Hepatocyte (in vitro differentiated cells): Measurements from ENCODE around the gene TAF11L13. TPM values are rescaled to one million over a fixed set of nuclear protein-coding genes. Genes with fewer than 3 reads are reported as not detected.
"Not testable (repeated sequence)": the region's sequence is repeated elsewhere in the genome, so short reads cannot be mapped to it uniquely, and the experiment has no call there.

Experiments used
- DNase-seq: peaks from one replicate; pipeline ENCODE4 v3.0.0-alpha.2; 2016; ENCODE audit warnings: low spot score
- H2AFZ ChIP-seq: fragments of 200-600 bp; sonication (generic); 2 replicates; pipeline ENCODE4 v1.6.0; 2016; ENCODE audit warnings: antibody characterized with exemption, mild to moderate bottlenecking
- H3K27ac ChIP-seq: fragments of 200-600 bp; sonication (generic); 2 replicates; pipeline ENCODE4 v1.5.1; 2016; ENCODE audit warnings: mild to moderate bottlenecking
- H3K27me3 ChIP-seq: fragments of 200-600 bp; sonication (generic); 2 replicates; pipeline ENCODE4 v1.6.1; 2016
- H3K36me3 ChIP-seq: fragments of 200-600 bp; sonication (generic); replicated peaks from 2 replicates; pipeline ENCODE4 v1.5.1; 2016; ENCODE audit warnings: low read depth; ENCODE audit not compliant: insufficient read depth
- H3K4me1 ChIP-seq: fragments of 200-600 bp; sonication (generic); 2 replicates; pipeline ENCODE4 v1.5.1; 2016; ENCODE audit warnings: mild to moderate bottlenecking, moderate library complexity; ENCODE audit not compliant: insufficient read depth
- H3K4me2 ChIP-seq: fragments of 200-600 bp; sonication (generic); 2 replicates; pipeline ENCODE4 v1.6.0; 2016
- H3K4me3 ChIP-seq: fragments of 200-600 bp; sonication (generic); 2 replicates; pipeline ENCODE4 v1.5.1; 2016; ENCODE audit warnings: mild to moderate bottlenecking
- H3K79me2 ChIP-seq: fragments of 200-600 bp; sonication (generic); 2 replicates; pipeline ENCODE4 v1.6.0; 2017; ENCODE audit warnings: mild to moderate bottlenecking
- H3K9me2 ChIP-seq: fragments of 200-600 bp; sonication (generic); replicated peaks from 2 replicates; pipeline ENCODE4 v1.6.0; 2017; ENCODE audit warnings: mild to moderate bottlenecking; ENCODE audit not compliant: insufficient read depth
- H3K9me3 ChIP-seq: fragments of 200-600 bp; sonication (generic); 2 replicates; pipeline ENCODE4 v1.5.1; 2016; ENCODE audit warnings: low read depth, mild to moderate bottlenecking
- H4K20me1 ChIP-seq: fragments of 200-600 bp; sonication (generic); 2 replicates; pipeline ENCODE4 v1.6.0; 2016; ENCODE audit warnings: mild to moderate bottlenecking; ENCODE audit not compliant: insufficient read depth, poor library complexity, severe bottlenecking
- WGBS: methylation state at CpG from one replicate; pipeline ENCODE4 v1.1.6; 2016; ENCODE audit warnings: low lambda C conversion rate; ENCODE audit errors: missing lambda C conversion rate; 5-methylcytosine and 5-hydroxymethylcytosine counted together
- polyA plus RNA-seq: library from polyadenylated mRNA; unstranded; fragments of >200 nt; fragmentation: Nextera tagmentation; extraction: Ambion mirVana; gene quantifications from 2 replicates; pipeline ENCODE4 v1.2.1, GENCODE V29; 2016
- total RNA-seq: library from RNA; depleted of rRNA; stranded (reverse); fragments of >200 nt; gene quantifications from 2 replicates; pipeline ENCODE4 v1.2.3, GENCODE V29; 2014

Gene TAF11L13
- not detected in 2 replicates for total RNA-seq
- polyA plus RNA-seq, result not detected in 2 replicates

DNA sequence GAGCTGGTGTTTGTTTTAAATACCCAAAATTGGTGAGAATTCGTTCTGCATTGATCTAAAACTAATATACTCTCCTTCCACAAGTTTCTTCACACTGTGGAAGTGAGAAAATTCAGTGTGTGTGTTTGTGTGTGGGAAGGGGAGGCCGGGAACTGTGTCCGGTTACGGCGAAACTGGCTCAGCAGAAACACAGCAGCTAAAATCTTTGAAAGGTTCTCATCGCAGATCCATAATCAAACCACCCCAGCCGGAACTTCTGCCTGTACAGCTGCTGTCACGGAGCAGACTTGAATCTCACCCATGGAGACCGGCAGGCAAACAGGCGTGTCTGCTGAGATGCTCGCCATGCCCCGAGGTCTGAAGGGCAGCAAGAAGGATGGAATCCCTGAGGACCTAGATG lies at the start of gene TAF11L13:
Gene TAF11L13, plus strand, starts transcription at position 301 of the 400 bp plus-strand sequence.
- not testable (repeated sequence) for H4K20me1 ChIP-seq, H3K36me3 ChIP-seq, H3K4me1 ChIP-seq, H2AFZ ChIP-seq, H3K79me2 ChIP-seq, H3K4me2 ChIP-seq, H3K9me2 ChIP-seq, H3K27ac ChIP-seq, DNase-seq, H3K9me3 ChIP-seq, H3K27me3 ChIP-seq, H3K4me3 ChIP-seq
- WGBS, result 91% methylated on average over 10 of the region's 12 CpGs

DNA sequence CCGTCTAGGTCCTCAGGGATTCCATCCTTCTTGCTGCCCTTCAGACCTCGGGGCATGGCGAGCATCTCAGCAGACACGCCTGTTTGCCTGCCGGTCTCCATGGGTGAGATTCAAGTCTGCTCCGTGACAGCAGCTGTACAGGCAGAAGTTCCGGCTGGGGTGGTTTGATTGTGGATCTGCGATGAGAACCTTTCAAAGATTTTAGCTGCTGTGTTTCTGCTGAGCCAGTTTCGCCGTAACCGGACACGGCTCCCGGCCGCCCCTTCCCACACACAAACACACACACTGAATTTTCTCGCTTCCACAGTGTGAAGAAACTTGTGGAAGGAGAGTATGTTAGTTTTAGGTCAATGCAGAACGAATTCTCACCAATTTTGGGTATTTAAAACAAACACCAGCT lies 46.2 kb upstream of the TAF11L13 start, which contains the start of gene TAF11L7:
Gene TAF11L7, minus strand, starts transcription at position 101 of the 400 bp plus-strand sequence.
- not testable (repeated sequence) for H3K4me3 ChIP-seq, DNase-seq, H3K79me2 ChIP-seq

DNA sequence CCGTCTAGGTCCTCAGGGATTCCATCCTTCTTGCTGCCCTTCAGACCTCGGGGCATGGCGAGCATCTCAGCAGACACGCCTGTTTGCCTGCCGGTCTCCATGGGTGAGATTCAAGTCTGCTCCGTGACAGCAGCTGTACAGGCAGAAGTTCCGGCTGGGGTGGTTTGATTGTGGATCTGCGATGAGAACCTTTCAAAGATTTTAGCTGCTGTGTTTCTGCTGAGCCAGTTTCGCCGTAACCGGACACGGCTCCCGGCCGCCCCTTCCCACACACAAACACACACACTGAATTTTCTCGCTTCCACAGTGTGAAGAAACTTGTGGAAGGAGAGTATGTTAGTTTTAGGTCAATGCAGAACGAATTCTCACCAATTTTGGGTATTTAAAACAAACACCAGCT lies 41.0 kb upstream of the TAF11L13 start, which contains the start of gene TAF11L8:
Gene TAF11L8, minus strand, starts transcription at position 101 of the 400 bp plus-strand sequence.
- not testable (repeated sequence) for H2AFZ ChIP-seq, H3K9me2 ChIP-seq, H3K4me2 ChIP-seq, H4K20me1 ChIP-seq, H3K9me3 ChIP-seq, H3K79me2 ChIP-seq, DNase-seq, H3K4me1 ChIP-seq, H3K4me3 ChIP-seq, H3K27ac ChIP-seq, H3K36me3 ChIP-seq, H3K27me3 ChIP-seq
- no CpG with 5 or more reads among the region's 16 CpGs for WGBS

More for the DNA sequence above, 46.2 kb upstream of the TAF11L13 start, which contains the start of gene TAF11L7:
- not testable (repeated sequence) for H3K36me3 ChIP-seq, H3K4me2 ChIP-seq, H3K27me3 ChIP-seq, H3K9me3 ChIP-seq, H3K4me1 ChIP-seq, H3K9me2 ChIP-seq, H3K27ac ChIP-seq, H2AFZ ChIP-seq, H4K20me1 ChIP-seq
- no CpG with 5 or more reads among the region's 16 CpGs for WGBS

DNA sequence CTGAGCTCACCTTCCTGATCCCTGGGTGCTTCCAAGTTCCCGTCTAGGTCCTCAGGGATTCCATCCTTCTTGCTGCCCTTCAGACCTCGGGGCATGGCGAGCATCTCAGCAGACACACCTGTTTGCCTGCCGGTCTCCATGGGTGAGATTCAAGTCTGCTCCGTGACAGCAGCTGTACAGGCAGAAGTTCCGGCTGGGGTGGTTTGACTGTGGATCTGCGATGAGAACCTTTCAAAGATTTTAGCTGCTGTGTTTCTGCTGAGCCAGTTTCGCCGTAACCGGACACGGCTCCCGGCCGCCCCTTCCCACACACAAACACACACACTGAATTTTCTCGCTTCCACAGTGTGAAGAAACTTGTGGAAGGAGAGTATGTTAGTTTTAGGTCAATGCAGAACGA lies 37.6 kb upstream of the TAF11L13 start, which contains the start of gene TAF11L9:
Gene TAF11L9, minus strand, starts transcription at position 140 of the 400 bp plus-strand sequence.
- H2AFZ ChIP-seq, H3K4me3 ChIP-seq, H3K27me3 ChIP-seq, H3K36me3 ChIP-seq, H3K9me2 ChIP-seq, H3K4me2 ChIP-seq, H3K27ac ChIP-seq, H3K9me3 ChIP-seq, H4K20me1 ChIP-seq, DNase-seq, H3K79me2 ChIP-seq, H3K4me1 ChIP-seq: not testable (repeated sequence)
- 94% methylated on average over 13 of the region's 15 CpGs for WGBS

DNA sequence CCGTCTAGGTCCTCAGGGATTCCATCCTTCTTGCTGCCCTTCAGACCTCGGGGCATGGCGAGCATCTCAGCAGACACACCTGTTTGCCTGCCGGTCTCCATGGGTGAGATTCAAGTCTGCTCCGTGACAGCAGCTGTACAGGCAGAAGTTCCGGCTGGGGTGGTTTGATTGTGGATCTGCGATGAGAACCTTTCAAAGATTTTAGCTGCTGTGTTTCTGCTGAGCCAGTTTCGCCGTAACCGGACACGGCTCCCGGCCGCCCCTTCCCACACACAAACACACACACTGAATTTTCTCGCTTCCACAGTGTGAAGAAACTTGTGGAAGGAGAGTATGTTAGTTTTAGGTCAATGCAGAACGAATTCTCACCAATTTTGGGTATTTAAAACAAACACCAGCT lies 34.2 kb upstream of the TAF11L13 start, which contains the start of gene TAF11L10:
Gene TAF11L10, minus strand, starts transcription at position 101 of the 400 bp plus-strand sequence.
- WGBS, result no CpG with 5 or more reads among the region's 15 CpGs
- not testable (repeated sequence) for DNase-seq

DNA sequence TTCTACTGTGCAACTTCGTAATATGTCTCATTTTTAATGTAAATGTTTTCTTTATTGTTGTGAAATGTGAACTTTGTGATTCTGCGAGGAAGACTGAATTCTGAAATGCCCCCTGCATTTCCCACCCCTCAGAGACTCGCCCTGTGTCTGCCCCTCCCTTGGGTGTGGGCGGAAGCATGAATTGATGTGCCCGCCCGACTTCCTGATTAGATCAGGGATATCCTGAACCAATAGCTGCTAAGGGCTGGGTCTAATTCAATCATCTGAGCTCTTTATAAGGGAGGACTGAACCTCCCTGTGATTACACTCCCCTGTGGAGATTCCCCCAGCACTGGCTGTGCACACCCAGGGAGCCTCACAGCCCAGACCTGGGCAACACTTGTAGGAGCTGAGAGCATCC lies 28.0 kb upstream of the TAF11L13 start, which contains the start of gene TAF11L11:
Gene TAF11L11, plus strand, starts transcription at position 304 of the 400 bp plus-strand sequence.
- H3K9me3 ChIP-seq, H3K9me2 ChIP-seq, H3K79me2 ChIP-seq, H4K20me1 ChIP-seq, H3K4me2 ChIP-seq, H3K36me3 ChIP-seq, DNase-seq, H2AFZ ChIP-seq, H3K4me1 ChIP-seq, H3K4me3 ChIP-seq, H3K27me3 ChIP-seq, H3K27ac ChIP-seq: not testable (repeated sequence)
- 87% methylated on average over 6 of the region's 6 CpGs for WGBS

More for the DNA sequence above, 34.2 kb upstream of the TAF11L13 start, which contains the start of gene TAF11L10:
- H3K27me3 ChIP-seq, H3K36me3 ChIP-seq, H4K20me1 ChIP-seq, H3K9me2 ChIP-seq, H3K27ac ChIP-seq, H3K4me1 ChIP-seq, H3K79me2 ChIP-seq, H3K4me2 ChIP-seq, H2AFZ ChIP-seq, H3K4me3 ChIP-seq, H3K9me3 ChIP-seq: not testable (repeated sequence)
